Activated effector memory CD4-positive, alpha-beta T cell treated with anti-CD3 and anti-CD28 coated beads, Interleukin-2, amount 50 U/mL, for 16 hours (primary cell): ENCODE measurements around the gene FRMD1.

Experiments used
- DNase-seq: peaks from one replicate; pipeline ENCODE4 v3.0.0-alpha.2; 2020

The FRMD1 gene

DNA sequence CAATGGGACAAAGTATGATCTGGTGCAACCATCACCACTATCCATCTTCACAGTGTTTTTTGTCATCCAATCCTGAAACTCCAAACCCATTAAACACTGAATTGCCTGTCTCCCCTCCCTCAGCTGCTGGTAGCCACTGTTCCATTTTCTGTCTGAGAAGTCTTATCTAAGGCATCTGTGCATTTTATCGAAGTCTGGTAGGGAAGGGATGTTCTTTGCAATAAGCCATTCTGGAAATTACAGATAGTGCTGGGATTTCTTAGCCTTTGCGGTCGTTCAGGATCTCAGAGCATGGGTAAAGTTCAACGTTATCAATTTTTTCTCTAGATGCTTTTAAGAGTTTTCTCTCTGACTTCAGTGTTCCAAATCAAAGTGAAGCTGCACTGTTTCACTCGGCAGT is 57.4 kb downstream of the FRMD1 start:
- DNase-seq, result no peak

DNA sequence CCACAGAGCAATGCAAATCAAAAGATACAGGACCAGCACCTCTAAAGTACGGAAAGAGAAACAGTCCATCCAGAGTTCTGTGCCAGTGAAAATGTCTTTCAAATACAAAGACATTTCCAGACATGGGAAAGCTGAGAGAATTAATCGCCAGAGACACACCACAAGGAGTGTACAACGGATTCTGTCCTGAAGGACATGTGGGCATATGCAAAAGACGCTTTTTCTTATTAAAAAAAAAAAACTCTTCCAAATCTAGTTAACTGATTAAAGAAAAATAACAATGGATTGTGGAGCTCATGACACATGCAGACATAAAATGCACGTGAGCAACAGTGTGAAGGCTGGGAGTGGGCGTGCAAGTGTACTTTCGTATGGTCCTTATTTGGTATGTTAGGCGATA is 58.8 kb downstream of the FRMD1 start:
- DNase-seq, result no peak

DNA sequence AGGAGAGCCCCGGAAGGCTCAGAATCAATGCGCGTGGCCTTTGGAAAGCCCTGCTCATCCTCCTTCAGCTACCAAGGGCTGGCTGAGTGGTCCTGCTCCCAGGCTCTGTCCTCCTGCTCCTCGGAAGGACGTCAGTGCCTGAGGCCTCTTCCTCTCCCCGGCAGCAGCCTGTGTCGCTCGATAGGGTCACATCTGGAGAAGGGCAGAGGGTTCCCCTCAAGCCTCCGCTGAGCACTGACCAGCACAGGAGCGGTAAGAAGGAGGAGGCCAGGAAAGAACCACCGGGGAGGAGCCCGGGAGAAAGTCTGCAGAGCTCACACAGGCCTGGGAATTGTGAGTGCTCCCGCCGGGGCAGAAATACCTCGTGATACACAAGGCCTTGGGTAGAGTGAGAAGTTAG is 60.3 kb downstream of the FRMD1 start:
- DNase-seq, result no peak

DNA sequence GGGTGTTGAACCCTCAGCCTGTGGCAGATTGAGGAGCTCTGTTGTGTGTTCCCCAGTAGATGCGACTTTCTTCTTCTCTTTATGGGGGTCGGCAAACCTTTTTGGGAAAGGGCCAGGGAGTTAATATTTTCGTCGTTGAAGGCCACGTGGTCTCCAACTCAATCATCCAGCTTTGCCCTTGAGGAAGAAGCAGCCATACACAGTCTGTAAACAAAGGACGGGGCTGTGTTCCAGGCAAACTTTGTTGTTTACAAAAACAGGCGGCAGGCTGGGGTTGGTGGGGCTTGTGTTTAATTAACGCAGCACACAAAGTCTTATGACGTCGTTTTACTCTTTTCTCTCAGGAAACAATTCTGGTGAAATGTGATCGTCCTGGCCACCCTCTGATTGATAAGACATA is 61.4 kb downstream of the FRMD1 start:
- no peak for DNase-seq

DNA sequence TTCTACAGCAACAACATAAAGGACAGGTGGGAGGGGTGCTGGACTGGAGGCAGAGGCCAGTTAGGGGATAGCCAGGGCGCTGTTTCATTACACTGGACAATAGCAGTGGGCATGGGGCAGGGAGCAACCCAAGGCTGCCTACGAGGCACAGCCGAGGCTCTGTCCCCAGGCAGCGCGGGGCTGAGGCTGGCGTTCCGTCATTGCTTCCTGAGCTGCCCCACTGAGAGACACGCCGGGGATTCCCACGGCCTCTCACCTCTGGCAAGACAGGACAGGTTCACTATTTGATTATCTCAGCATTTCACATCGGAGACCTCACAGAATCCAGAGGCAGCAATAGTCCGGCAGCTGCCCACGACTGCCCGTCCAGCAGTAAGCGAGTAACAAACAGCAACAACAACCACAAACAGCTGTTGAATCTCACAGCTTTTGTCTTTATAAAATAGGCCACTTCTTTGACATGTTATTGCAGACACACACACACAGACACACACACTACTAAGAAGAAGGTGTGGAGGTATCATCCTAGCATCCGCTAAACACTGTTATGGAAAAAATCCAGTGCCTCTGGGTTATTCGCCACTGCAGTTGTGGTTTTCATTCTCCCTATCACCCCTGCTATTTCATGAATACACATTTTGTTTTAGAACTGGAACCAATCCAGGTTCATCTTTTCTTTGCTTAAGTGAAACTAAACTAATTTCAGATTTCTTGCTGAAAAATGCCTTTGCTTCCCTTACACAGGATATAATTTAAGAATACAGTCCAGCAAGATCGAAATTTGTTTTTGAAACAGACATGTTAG is 62.1 kb downstream of the FRMD1 start:
- no peak for DNase-seq

DNA sequence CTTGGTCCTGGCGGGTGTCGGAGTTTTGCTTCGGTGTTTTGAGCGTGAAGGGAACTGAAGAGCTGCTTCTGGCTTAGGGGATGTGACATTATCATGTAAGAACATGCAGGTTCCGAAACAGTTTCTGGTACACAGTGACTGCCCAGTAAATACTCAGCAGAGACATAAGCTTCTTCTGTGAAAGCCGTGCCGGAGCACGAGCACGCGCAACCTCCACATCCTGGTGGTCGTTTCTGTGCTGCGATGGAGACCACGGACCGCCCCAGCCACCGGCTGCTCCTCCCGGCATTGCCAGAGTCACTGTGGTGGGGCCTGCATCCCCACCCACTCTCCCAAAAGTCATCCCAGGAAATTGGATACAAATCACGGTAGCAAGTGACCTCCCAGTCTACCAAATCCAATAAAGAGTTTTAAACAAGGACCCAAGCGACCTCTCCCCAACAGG is 62.8 kb downstream of the FRMD1 start:
- DNase-seq, result no peak

DNA sequence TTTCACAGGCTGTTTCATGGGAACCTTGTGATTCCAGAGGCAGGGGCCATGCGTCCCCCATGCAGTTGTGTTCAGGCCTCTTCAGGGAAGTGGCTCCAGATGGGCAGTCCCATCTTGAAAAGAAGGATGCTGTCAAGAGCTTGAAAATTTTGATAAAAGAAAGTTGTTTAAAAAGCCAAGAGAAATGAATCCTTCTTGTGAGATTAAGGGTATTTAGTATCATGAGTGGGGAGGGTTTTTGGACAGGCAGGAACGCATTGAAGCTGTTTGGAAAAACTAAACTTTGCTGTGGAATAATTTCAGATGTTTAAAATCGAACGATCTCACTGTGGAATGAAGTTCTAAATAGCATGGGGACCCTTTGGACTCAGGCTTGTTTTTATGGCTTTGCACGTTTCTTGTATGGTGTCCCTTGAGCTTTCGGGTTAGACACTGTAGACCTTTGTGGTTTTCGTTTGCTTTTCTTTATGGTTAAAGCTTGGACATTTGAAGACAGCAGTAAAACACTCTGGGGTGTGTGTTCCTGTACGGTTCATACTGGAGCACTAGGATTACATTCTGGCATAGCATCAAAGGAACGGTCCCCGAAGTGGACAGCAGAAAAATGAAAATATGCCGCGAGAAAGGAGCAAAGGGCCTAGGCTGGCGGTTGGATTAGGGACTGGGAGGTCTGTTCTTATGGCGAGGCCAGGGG is 63.4 kb downstream of the FRMD1 start:
- DNase-seq, result no peak

DNA sequence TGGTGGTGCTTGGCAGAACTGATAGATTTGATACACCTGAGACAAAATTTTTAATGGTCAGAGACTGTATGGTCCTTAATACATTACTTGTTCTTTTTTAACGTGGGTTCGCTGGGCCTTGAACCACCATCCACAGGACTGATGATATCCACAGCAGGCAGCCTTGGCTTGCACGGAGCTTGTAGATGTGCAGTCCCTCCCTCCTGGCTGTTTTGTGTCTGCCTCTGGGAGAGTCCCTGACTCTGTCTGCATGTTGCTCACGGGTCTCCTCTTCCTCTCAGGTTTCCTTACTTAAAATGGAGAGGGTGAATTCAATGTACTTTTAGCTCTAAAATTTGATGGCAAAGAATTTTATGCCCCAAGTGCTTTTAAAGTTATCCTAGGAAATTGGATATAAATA is 64.0 kb downstream of the FRMD1 start:
- no peak for DNase-seq

DNA sequence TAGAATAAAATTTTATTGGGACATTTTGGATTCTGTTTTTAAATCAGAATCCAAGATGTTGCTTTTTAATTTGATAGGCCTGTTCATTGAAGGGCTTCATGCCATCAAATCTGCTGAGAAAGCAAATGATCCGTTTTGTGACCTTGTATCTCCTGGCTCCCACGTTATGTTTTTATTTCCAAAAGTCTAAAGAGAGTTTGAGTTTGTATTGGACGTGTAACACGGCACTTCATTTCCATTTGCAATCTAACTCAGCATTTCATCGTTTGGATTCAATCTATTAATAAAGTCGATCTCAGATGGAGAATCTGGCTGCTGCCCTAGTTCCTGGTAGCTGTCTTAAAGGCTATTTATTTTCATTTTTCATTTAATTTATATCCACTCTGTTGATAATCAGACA is 64.6 kb downstream of the FRMD1 start:
- DNase-seq, result no peak

DNA sequence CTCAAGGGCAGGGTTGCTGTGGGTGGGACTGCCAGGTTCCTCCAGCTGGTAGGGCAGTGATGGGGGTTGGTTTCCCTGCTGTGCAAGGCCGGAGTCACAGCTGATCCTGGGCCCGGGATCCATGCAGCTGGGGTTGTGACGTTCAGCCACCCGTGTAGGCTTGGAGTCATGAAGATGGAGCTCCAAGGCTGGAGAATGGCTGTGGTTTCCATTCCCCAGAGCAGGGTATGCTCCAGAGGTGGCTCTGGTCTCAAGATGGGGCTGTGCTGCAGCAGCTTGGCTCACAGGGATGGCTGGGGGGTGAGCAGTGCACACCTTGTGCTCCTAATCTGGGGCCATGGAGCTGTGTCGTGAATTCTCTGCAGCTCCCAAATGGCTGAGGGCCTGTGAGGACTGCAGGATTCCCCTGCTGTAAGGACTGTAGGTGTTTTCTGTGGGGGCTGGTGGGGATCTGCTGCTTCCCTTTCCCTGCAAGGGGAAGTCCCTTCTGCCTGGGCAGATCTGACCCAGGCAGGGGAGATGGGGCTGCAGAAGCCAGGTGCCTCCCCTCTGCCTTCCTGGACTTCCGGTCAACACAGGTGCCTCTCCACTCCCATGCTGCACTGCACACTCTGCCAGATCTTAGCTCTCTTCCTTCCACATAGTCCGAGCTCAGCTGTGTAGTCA is 65.6 kb downstream of the FRMD1 start:
- no peak for DNase-seq

DNA sequence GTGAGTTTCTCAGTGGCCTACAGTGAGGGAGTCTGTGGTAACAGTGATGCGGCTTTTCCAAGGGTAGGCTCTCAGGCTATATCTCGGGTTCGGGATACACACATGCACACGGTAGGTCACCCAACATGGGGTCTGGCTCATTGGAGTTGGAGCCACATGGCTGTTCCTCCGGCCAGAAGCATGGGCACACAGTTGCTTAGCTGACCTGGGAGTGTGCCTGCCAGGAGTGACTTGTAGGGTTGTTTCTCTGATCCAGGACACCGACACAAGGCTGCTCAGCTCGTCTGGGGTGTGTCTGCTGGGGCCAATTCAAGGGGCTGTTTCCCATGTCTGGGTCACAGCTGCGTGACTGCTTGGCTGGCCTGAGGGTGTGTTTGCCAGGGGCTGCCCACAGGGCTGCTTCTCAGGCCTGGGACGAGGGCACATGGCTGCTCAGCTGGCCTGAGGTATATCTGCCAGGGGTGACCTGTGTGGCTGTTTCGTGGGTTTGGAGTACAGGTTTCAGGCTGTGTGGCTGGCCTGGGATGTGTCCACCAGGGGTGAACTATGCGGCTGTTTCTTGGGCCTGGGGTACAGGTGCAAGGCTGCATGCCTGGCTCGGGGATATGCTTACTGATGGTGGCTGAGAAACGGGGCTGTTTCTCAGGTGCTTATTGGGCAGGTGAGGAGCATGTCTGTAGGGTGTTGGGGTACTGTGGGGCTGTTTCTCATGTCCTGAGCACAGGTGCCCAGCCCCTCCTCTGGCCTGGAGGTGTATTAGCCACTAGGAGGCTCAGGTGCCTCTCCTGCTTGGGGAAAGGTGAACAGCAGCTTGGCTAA is 66.4 kb downstream of the FRMD1 start:
- no peak for DNase-seq

DNA sequence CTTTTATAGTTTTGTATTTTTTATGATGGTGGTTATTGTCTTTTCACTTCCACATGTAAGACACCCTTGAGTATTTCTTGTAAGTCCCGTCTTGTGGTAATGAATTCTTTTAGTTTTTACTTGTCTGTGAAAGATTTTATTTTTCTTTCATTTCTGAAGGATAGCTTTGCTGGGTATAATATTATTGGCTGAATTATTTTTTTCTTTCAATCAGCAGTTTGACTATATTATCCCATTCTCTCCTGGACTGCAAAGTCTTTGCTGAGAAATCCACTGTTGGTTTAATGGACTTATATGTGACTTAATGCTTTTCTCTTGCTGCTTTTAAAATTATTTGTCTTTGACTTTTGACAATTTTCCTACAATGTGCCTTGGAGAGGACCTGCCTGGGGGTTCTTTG is 67.7 kb downstream of the FRMD1 start:
- no peak for DNase-seq

DNA sequence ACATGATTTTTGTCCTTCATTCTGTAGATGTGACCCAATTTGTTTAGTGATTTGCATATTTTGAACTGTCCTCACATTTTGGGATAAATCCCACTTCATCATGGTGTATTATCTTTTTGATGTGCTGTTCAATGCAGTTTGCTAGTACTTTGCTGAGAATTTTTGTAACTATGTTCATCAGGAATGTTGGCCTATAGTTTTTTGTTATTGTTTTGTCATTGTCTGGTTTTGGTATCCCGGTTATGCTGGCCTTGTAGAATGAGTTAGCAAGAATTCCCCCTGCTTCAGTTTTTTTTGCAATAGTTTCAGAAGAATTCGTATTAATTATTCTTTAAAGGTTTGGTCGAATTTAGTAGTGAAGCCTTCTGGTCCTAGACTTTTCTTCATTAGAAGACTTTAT is 69.7 kb downstream of the FRMD1 start:
- DNase-seq, result no peak

DNA sequence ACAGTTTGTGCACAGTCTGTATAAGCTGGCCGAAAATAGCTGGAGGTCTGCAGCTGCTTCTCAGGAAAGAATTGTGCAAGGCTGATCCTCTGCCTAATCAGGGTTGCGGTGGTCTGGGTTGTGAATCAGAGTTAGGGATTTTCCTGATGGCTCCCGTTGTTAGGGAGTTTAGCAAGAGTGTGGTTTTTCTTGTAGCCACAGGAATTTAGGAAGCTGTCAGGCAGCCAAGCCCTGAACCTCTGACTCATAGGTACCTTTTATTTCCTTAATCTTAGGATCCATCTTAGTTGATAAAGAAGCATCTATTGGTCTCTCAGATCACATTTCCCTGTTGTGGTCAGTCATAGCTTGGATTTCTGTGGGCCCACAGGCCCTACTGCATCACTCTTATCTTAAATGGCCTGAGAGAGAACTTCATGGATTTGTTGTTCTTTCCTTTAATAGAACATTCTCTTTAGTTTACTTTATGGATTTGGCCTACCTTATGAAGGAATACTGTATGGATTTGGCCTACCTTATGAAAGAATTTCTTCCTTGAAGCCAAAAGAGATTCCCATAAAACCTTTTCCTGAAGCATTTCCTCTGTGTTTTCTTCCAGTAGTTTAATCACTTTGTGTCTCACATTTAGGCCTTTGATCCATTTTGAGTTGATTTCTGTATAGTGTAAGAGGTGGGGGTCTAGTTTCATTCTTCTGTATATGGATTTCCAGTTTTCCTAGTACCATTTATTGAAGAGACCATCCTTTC is 71.2 kb downstream of the FRMD1 start:
- no peak for DNase-seq

DNA sequence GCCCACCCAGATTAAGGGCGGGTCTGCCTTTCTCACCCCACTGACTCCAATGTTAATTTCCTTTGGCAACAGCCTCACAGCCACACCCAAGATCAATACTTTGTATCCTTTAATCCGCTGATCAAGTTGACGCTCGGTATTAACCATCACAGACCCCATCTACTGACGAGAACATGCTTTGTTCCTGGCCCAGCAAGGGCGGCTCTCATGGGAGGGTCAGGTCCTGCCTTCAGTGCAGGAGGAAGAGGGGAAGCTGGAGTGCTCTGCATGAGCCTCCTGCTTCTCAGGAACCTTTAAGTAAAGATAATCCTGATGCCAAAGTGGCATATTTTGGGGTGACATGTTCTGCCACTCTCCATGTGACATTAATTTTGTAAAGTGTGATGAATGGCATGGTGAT is 73.2 kb downstream of the FRMD1 start:
- no peak for DNase-seq

DNA sequence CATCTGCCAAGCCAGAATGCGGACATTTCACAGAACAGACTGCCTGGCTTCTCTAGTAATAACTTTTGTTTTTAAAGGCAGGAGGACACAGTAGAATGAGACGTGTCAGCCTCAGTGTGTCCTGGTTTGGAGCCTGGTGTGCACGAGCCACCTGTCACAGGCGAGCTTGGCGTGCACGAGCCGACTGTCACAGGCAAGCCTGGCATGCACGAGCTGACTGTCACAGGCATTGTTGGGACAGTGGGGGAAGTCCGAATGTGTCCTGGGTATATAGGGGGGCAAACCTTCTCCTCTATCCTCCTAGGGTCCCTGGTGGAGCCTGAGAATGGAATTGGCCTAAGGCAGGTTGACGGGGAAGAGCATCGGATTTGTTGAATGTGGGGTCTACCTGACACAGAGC is 74.1 kb downstream of the FRMD1 start:
- no peak for DNase-seq

DNA sequence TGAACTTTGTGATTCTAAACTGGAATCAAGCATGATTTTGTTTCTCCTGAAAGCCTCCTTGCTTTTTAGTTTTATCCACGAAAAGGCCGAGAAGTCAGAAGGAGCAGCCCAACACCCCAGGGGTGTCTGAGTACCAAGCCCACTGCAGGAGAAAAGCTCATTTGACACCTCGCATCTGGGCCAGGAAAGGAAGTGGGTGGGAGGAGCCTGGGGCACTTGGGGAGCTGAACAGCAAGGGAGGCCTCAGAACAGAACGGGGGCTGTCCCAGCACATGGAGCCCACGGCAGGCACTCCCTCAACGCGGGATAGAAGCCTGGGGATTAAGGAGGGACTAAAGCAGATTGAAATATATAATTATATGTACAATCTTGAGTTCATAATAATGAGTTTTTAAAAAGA is 75.0 kb downstream of the FRMD1 start:
- no peak for DNase-seq
